ENCODE data around the gene RNF103.

Gene RNF103

GRCh38 chr2:86562485-86562921 is 61.2 kb downstream of the RNF103 start:
- H3K9me3 Mint-ChIP-seq, result peaks cover 4% of the 10 kb centered on the region
- H3K4me1 Mint-ChIP-seq, result peaks cover 40% of the 10 kb centered on the region

DNA sequence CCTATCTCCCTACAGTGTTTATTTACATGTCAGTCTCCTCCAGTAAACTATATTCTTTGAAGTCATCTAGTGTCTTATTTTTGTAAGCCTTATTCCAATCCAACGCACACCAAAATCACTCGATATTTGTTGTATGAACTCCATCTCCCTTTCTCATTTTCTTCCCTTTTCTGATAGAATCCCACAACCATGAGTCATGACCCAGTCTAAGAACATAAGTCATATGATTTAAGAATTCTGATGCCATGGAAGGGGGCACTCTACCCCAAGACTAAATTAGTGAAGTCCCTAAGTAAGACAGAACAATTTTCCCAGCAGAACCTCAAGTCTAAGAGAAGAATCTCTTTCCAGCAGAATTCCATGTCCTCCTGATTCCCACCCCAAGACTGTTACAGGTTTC is 65.8 kb downstream of the RNF103 start:
- no peaks in the 10 kb centered on the region for H3K27me3 Mint-ChIP-seq (ENCODE audit: low read depth)
- no peak overlapping the region for H3K27ac Mint-ChIP-seq
- H3K4me1 Mint-ChIP-seq, result peaks cover 15% of the 10 kb centered on the region
- peaks cover 36% of the 10 kb centered on the region for H3K36me3 Mint-ChIP-seq (ENCODE audit: low read depth)
- H3K9me3 Mint-ChIP-seq, result peaks cover 14% of the 10 kb centered on the region
- no peak overlapping the region for H3K4me3 Mint-ChIP-seq
- no peak for TF ChIP-seq CTCF (IDR thresholded peaks at IDR 0.05; ENCODE audit: unreplicated experiment in 3 of 3)

More at GRCh38 chr2:86562485-86562921, 61.2 kb downstream of the RNF103 start:
- peak overlapping the region; percentile 95 to 98 (median 98) for H3K4me3 Mint-ChIP-seq
- no peaks in the 10 kb centered on the region for H3K27me3 Mint-ChIP-seq (ENCODE audit: low read depth)
- no peak for TF ChIP-seq CTCF (IDR thresholded peaks at IDR 0.05; ENCODE audit: unreplicated experiment in 3 of 3)
- peak overlapping the region; percentile 97 to 99 (median 99) for H3K27ac Mint-ChIP-seq
- H3K36me3 Mint-ChIP-seq (ENCODE audit: low read depth), result peaks cover 8% of the 10 kb centered on the region

- H3K27me3 Mint-ChIP-seq (ENCODE audit: low read depth), result no peaks in the 10 kb centered on the region
- H3K27ac Mint-ChIP-seq, result no peak overlapping the region
- peaks cover 4% of the 10 kb centered on the region for H3K4me1 Mint-ChIP-seq
- TF ChIP-seq CTCF (IDR thresholded peaks at IDR 0.05; ENCODE audit: unreplicated experiment in 3 of 3), result no peak
- H3K36me3 Mint-ChIP-seq (ENCODE audit: low read depth), result peaks cover 45% of the 10 kb centered on the region
- no peak overlapping the region for H3K4me3 Mint-ChIP-seq
- H3K9me3 Mint-ChIP-seq, result peaks cover 25% of the 10 kb centered on the region
Observed at GRCh38 chr2:86556508-86556907, 67.2 kb downstream of the RNF103 start.

Data from nephron (organoid).